Panc1 (cell line): ENCODE data around the gene PRORP. TPM values are rescaled to one million over a fixed set of nuclear protein-coding genes. Genes with fewer than 3 reads are reported as not detected.
"Not testable (repeated sequence)": the region's sequence is repeated elsewhere in the genome, so short reads cannot be mapped to it uniquely, and the experiment has no call there.

Source experiments
- ATAC-seq: fragments of 200-7000 bp; cut with Tn5 transposase; 2 replicates; pipeline ENCODE4 v1.9.1; 2020; ENCODE audit warnings: mild to moderate bottlenecking, moderate library complexity
- BruUV-seq: library from RNA; stranded (reverse); fragments of 400-500 nt; replicated peaks from 2 replicates; lab custom pipeline; 2021; lab: Mats Ljungman, UMichigan
- CTCF ChIA-PET: fragments of 300-600 bp; sonication (Branson Sonifier 250); formaldehyde crosslinking; loops from one replicate; lab custom pipeline; 2022; ENCODE audit warnings: antibody characterized with exemption; lab: Charles Lee
- POLR2A ChIA-PET: fragments of 300-600 bp; sonication (Branson Sonifier 250); formaldehyde crosslinking; loops from one replicate; lab custom pipeline; 2022; ENCODE audit warnings: antibody characterized with exemption; lab: Charles Lee
- DNase-seq: peaks from one replicate; pipeline ENCODE4 v3.0.0-alpha.2; 2010; ENCODE audit warnings: low read depth, low spot score
- H3K27ac ChIP-seq: 2 replicates; pipeline ENCODE4 v1.5.1; 2011; ENCODE audit warnings: mild to moderate bottlenecking, low read length, inconsistent platforms
- H3K27me3 ChIP-seq: fragments of 200-500 bp; sonication (Bioruptor generic); 2 replicates; pipeline ENCODE4 v1.6.0; 2014; ENCODE audit warnings: low read length, inconsistent platforms; ENCODE audit not compliant: control insufficient read depth, insufficient read depth
- H3K36me3 ChIP-seq: fragments of 200-500 bp; sonication (Bioruptor generic); 2 replicates; pipeline ENCODE4 v1.5.1; 2014; ENCODE audit warnings: inconsistent platforms, mild to moderate bottlenecking, low read length, moderate library complexity; ENCODE audit not compliant: control insufficient read depth, insufficient read depth
- H3K4me1 ChIP-seq: 2 replicates; pipeline ENCODE4 v1.5.1; 2011; ENCODE audit warnings: inconsistent platforms, mild to moderate bottlenecking, low read length, moderate library complexity; ENCODE audit not compliant: control insufficient read depth, insufficient read depth
- H3K4me3 ChIP-seq, 2 experiments: 2 replicates each; pipeline ENCODE4 v1.5.1; 2011 to 2012; ENCODE audit warnings: low read depth in 2 of 2, low read length in 2 of 2, mild to moderate bottlenecking in 2 of 2, inconsistent platforms in 1 of 2, moderate library complexity in 1 of 2
- H3K9me3 ChIP-seq: fragments of 200-500 bp; sonication (Bioruptor generic); 2 replicates; pipeline ENCODE4 v1.5.1; 2014; ENCODE audit warnings: low read depth, mild to moderate bottlenecking, inconsistent platforms, low read length, moderate library complexity; ENCODE audit not compliant: control insufficient read depth, insufficient read depth
- POLR2AphosphoS5 ChIP-seq: IDR thresholded peaks from 2 replicates; pipeline ENCODE4 v1.6.1; 2012; ENCODE audit warnings: mild to moderate bottlenecking, low read depth, low read length, moderate library complexity
- SIN3A ChIP-seq: IDR thresholded peaks from 2 replicates; pipeline ENCODE4 v1.6.1; 2012; ENCODE audit warnings: low read depth, mild to moderate bottlenecking, low read length, moderate library complexity, borderline replicate concordance; ENCODE audit not compliant: insufficient read depth
- TCF7L2 ChIP-seq: IDR thresholded peaks from 2 replicates; pipeline ENCODE4 v1.6.1; 2011; ENCODE audit warnings: mild to moderate bottlenecking, low read depth, low read length, inconsistent platforms
- in situ Hi-C: cut with HindIII; loops from 2 replicates; pipeline ENCODE4 v1.10.0; 2016; ENCODE audit warnings: low sequenced_read_pairs, low pct_unique_long_range_greater_than_20kb
- intact Hi-C: fragments of 100-400 bp; cut with micrococcal nuclease; formaldehyde crosslinking; loops from one replicate; pipeline ENCODE4 v1.10.0; 2022; ENCODE audit not compliant: unreplicated experiment
- total RNA-seq: library from RNA; stranded (reverse); gene quantifications from one replicate; pipeline ENCODE4 v1.2.1, GENCODE V29; 2021; ENCODE audit not compliant: unreplicated experiment
- TF ChIP-seq, protein P1 (sequence below), 2 experiments: IDR thresholded peaks; 2 replicates each; pipeline ENCODE4 v1.6.1; 2011 to 2012; ENCODE audit warnings: low read depth in 2 of 2, control low read depth in 1 of 2, low read length in 1 of 2, mild to moderate bottlenecking in 1 of 2, moderate library complexity in 1 of 2; ENCODE audit not compliant: insufficient read depth in 1 of 2
- TF ChIP-seq, protein P2 (sequence below): fragments of 450-650 bp; IDR thresholded peaks from 2 replicates; pipeline ENCODE4 v1.5.1; 2017; ENCODE audit warnings: mild to moderate bottlenecking

The PRORP gene
- total RNA-seq, 1 experiment from 2014 or later = 28.1 TPM

DNA sequence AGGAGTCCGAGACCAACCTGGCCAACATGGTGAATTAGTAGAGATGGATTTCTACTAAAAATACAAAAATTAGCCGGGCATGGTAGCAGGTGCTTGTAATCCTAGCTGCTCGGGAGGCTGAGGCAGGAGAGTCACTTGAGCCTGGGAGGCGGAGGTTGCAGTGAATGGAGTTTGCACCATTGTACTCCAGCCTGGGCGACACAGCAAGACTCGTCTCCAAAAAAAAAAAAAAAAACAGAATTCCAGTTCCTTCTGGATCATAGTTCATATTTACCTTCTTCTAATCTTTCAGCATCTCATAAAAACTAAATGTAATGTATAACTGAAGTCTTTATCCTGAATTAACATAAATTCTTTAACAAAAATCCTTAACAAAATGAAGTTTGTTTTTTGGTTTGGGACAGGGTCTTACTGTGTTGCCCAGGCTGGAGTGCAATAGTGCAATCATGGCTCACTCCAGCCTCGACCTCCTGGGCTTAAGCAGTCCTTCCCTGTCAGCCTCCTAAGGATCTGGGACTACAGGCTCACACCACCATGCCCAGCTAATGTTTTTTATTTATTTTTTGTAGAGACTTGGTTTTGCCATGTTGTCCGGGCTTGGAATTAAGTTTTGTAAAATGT is 38.7 kb upstream of the PRORP start:
- H3K27ac ChIP-seq = no peak overlapping the region
- in situ Hi-C loops = no loop called here
- no peak overlapping the region for H3K4me3 ChIP-seq
- no peaks in the 10 kb centered on the region for H3K27me3 ChIP-seq
- ATAC-seq (no peak), DNase-seq (no peak)
- POLR2A ChIA-PET = no interaction called here
- intact Hi-C loops = no loop called here
- peaks cover 19% of the 10 kb centered on the region for H3K36me3 ChIP-seq
- CTCF ChIA-PET = no interaction called here
- no peak for TF ChIP-seq TCF7L2
- TF ChIP-seq, protein P1, sequence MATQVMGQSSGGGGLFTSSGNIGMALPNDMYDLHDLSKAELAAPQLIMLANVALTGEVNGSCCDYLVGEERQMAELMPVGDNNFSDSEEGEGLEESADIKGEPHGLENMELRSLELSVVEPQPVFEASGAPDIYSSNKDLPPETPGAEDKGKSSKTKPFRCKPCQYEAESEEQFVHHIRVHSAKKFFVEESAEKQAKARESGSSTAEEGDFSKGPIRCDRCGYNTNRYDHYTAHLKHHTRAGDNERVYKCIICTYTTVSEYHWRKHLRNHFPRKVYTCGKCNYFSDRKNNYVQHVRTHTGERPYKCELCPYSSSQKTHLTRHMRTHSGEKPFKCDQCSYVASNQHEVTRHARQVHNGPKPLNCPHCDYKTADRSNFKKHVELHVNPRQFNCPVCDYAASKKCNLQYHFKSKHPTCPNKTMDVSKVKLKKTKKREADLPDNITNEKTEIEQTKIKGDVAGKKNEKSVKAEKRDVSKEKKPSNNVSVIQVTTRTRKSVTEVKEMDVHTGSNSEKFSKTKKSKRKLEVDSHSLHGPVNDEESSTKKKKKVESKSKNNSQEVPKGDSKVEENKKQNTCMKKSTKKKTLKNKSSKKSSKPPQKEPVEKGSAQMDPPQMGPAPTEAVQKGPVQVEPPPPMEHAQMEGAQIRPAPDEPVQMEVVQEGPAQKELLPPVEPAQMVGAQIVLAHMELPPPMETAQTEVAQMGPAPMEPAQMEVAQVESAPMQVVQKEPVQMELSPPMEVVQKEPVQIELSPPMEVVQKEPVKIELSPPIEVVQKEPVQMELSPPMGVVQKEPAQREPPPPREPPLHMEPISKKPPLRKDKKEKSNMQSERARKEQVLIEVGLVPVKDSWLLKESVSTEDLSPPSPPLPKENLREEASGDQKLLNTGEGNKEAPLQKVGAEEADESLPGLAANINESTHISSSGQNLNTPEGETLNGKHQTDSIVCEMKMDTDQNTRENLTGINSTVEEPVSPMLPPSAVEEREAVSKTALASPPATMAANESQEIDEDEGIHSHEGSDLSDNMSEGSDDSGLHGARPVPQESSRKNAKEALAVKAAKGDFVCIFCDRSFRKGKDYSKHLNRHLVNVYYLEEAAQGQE (IDR thresholded peaks at IDR 0.05; ENCODE audit: insufficient read depth in 1 of 2, low read depth in 2 of 2, low read length in 1 of 2) = no peak
- no TSS peak for BruUV-seq
- H3K4me1 ChIP-seq = no peaks in the 10 kb centered on the region
- no peaks in the 10 kb centered on the region for H3K9me3 ChIP-seq

DNA sequence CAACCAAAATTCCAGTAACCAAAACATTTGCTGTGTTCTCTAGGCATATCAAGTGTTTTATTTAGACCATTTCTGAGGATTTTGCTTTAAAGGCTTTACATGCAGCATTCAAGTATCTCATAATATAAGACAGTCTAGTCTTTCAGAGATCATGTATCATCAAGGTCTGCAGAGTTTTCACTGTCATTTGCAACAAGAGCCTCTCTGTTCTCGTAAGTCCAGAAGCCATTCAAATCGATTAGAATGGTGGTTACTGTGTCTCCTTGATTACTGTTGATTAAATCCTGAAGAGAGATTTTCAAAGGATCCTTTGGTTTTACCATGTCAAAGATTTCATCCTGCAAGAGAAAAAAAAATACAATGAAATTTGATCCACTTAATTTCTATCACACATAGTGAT is 36.9 kb upstream of the PRORP start:
- Histone ChIP-seq H3K27ac (no peak overlapping the region), H3K27me3 (no peaks in the 10 kb centered on the region), H3K4me1 (no peaks in the 10 kb centered on the region), H3K36me3 (peaks cover 13% of the 10 kb centered on the region), H3K9me3 (no peaks in the 10 kb centered on the region), H3K4me3 (no peak overlapping the region)
- in situ Hi-C loops (no loop called here), intact Hi-C loops (no loop called here)
- CTCF ChIA-PET = no interaction called here
- POLR2A ChIA-PET = interaction anchor here (0.6 kb wide), 1 partner anchor 300 kb away, joined by 3 read pairs; no protein-coding TSS in a partner anchor
- BruUV-seq = no TSS peak
- no peak for DNase-seq
- TF ChIP-seq TCF7L2 = no peak
- no peak for ATAC-seq

DNA sequence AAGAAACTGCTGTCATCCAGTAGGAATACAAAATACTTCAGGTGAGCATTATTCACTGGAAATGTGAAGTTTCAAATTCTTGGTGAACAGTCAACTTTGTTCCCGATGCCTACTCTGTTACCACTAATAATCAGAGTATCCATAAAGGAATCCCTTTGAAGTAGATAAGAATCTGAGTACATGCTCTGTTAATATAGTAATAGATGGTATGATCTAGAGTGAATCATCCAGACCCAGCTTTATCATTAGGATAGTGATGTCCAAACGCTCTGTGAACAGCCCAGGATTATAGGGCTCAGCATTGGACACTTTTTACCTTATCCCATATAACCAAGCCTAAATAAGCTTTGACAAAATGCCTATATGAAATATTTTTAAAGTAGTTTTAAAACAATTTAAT is 33.8 kb upstream of the PRORP start:
- TF ChIP-seq SIN3A (no peak), POLR2AphosphoS5 (no peak), TCF7L2 (no peak)
- TF ChIP-seq, protein P1 (IDR thresholded peaks at IDR 0.05; ENCODE audit: insufficient read depth in 1 of 2, low read depth in 2 of 2, low read length in 1 of 2) = no peak
- TF ChIP-seq, protein P2, sequence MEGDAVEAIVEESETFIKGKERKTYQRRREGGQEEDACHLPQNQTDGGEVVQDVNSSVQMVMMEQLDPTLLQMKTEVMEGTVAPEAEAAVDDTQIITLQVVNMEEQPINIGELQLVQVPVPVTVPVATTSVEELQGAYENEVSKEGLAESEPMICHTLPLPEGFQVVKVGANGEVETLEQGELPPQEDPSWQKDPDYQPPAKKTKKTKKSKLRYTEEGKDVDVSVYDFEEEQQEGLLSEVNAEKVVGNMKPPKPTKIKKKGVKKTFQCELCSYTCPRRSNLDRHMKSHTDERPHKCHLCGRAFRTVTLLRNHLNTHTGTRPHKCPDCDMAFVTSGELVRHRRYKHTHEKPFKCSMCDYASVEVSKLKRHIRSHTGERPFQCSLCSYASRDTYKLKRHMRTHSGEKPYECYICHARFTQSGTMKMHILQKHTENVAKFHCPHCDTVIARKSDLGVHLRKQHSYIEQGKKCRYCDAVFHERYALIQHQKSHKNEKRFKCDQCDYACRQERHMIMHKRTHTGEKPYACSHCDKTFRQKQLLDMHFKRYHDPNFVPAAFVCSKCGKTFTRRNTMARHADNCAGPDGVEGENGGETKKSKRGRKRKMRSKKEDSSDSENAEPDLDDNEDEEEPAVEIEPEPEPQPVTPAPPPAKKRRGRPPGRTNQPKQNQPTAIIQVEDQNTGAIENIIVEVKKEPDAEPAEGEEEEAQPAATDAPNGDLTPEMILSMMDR = no peak
- no TSS peak for BruUV-seq

DNA sequence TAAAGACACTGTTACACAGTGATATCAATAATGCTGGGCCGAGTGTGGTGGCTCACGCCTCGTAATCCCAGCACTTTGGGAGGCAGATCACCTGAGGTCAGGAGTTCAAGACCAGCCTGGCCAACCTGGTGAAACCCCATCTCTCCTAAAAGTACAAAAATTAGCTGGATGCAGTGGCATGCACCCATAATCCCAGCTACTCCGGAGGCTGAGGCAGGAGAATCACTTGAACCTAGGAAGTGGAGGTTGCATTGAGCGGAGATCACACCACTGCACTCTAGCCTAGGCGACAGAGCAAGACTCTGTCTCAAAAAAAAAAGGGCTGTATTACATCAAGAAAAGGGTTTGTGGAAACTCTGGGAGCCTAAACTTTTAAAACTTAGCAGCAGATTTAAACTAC is 27.7 kb upstream of the PRORP start:
- intact Hi-C loops, H3K27me3 ChIP-seq, H3K9me3 ChIP-seq, H3K4me3 ChIP-seq, H3K36me3 ChIP-seq, DNase-seq, H3K4me1 ChIP-seq, ATAC-seq, H3K27ac ChIP-seq, BruUV-seq, in situ Hi-C loops: not testable (repeated sequence)
- ChIA-PET CTCF (interaction anchor here (0.7 kb wide), 1 partner anchor 46 kb away, joined by 3 read pairs; no protein-coding TSS in a partner anchor), POLR2A (interaction anchor here (0.5 to 0.7 kb wide), 3 partner anchors 14 to 474 kb away, joined by 3 to 6 read pairs (median 3); no protein-coding TSS in a partner anchor)

More for the DNA sequence above, 33.8 kb upstream of the PRORP start:
- H3K27me3 ChIP-seq = no peaks in the 10 kb centered on the region
- ChIA-PET CTCF (no interaction called here), POLR2A (no interaction called here)
- intact Hi-C loops (no loop called here), in situ Hi-C loops (no loop called here)
- no peak overlapping the region for H3K4me3 ChIP-seq
- no peak overlapping the region for H3K27ac ChIP-seq
- no peaks in the 10 kb centered on the region for H3K9me3 ChIP-seq
- ATAC-seq (no peak), DNase-seq (no peak)
- H3K4me1 ChIP-seq = no peaks in the 10 kb centered on the region
- peaks cover 6% of the 10 kb centered on the region for H3K36me3 ChIP-seq
